ENCODE data around the gene RXRA.

RXRA gene

DNA sequence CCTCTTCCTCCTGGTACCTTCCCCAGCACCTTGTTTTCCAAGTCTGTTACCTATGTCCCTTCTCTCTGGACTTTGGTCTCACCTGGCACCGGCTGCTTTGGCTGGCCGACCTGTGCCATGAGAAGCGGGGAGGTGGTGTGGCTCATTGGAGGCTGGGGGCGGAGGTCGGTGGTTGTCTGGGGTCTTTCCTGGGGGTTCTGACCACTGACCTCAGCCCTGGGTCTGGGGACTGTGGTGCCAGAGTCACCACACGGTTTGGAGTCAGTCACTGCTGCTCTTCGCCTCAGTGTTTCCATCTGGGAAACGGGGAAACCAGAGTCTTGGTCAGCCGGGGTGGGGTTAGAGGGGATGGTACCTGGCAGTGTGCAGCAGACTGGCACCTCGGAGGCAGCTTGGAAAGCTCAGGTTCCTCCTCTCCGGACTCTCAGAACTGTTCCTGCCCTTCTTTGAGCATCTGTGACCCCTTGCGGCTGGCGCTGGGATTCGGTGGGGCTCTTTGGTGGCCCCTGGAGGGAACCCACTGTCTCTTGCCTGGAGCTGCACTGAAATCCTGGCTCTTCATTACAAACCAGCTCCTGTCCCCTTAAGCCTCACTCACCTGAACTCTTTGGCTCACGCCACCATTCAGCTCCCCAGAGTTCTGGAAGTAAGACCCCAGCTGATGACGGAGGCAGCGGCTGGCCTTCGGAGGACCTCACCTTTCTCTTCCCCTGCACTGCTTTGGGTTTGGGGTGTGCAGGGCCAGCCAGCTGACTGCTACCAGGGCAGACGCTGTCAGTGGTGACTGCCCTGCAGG lies 4.1 kb upstream of the RXRA start:
- no peak for DNase-seq (ENCODE audit: insufficient read length, low spot score)
- no peak for FAIRE-seq
- TF ChIP-seq, protein P1, sequence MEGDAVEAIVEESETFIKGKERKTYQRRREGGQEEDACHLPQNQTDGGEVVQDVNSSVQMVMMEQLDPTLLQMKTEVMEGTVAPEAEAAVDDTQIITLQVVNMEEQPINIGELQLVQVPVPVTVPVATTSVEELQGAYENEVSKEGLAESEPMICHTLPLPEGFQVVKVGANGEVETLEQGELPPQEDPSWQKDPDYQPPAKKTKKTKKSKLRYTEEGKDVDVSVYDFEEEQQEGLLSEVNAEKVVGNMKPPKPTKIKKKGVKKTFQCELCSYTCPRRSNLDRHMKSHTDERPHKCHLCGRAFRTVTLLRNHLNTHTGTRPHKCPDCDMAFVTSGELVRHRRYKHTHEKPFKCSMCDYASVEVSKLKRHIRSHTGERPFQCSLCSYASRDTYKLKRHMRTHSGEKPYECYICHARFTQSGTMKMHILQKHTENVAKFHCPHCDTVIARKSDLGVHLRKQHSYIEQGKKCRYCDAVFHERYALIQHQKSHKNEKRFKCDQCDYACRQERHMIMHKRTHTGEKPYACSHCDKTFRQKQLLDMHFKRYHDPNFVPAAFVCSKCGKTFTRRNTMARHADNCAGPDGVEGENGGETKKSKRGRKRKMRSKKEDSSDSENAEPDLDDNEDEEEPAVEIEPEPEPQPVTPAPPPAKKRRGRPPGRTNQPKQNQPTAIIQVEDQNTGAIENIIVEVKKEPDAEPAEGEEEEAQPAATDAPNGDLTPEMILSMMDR (IDR thresholded peaks at IDR 0.05; ENCODE audit: insufficient read depth, missing control alignments) = no peak

DNA sequence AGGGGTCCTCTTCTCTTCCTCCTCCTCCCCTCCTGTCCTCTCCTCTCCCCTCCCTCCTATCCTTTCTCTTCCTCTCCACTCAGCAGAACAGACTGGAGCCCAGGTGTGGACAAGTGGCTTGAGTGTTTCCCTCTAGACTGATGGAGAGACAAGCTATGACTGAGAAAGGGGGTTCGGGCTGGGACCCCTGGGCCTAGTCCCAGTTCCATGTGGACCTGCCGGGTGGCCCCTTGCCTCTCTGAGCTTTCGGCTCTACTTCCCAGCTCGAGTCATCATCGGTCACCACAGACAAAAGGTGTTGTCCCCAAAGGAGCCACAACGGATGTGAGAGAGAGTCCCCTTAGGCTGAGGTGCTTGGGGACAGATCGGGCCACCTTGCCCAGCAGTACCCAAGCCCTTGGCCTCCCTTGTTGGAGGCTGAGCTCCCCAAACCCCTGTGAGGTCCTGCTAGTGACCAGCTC lies 3.4 kb upstream of the RXRA start:
- DNase-seq (ENCODE audit: insufficient read length, low spot score) (no peak), FAIRE-seq (no peak)
- TF ChIP-seq, protein P1 (IDR thresholded peaks at IDR 0.05; ENCODE audit: insufficient read depth, missing control alignments) = no peak

DNA sequence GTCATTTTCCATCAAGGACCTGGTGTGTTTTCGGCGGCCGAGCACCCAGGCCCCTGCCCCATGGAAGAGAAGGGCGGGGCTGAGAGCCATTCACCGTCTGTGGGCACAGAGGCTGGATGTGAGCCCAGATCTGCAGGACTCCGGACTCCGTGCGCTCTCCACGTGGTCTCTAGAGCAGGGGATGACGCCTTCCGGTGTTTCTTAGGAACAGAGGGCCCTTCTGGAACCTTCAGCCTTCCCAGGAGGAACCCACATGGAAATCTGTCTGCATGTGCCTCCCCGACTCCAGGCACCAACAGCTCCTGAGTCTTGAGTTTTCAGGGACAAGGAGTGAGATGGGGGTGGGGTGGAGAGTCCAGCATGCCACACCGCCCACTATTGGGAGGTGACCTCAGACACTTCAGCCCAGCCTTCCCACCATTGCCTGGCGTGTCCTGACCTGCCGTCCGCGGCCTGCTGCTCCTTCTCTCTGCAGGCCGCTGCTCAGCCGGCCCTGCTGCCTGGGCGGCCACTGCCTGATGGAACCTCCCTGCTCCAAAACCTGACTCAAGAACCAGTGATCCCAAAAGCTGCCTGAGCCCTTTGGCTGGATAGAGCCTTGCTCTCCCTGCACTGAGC lies 2.4 kb upstream of the RXRA start:
- no peak for DNase-seq (ENCODE audit: insufficient read length, low spot score)
- TF ChIP-seq, protein P1 (IDR thresholded peaks at IDR 0.05; ENCODE audit: insufficient read depth, missing control alignments) = no peak
- no peak for FAIRE-seq

DNA sequence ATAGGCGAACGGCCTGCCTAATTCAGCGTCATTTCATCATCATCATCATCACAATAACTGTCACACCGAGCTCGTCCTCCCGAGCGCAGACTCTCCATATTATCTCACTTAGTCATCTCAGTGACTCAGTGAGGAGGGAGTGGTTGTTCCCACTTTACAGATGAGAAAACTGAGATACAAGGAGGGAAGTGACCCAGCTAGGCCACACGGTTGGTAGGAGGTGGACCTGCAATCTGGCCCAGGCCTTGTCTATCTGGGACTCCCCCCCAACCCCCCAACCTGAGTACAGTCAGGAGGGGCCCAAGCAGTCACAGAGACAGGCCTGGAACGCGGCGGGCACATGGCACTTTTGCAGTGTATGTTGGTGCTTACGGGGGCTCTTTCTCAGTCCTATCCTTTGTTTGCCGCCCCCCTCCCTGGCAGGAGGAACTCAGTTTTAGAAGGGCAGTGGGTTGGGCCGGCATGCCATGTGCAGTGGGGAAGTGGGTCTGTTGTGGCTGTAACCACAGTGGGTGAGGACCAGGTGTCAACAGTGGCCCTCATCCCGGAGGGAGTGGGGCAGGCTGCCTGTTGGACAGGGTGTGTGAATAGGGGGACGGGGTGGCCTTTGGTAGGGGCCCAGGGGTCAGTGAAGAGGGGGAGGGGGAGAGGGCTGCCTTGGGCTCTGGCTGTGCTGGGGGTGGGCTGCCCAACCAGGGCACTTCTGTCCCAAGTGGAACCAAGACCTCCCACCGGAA lies 1.7 kb upstream of the RXRA start:
- no peak for FAIRE-seq
- no peak for DNase-seq (ENCODE audit: insufficient read length, low spot score)

DNA sequence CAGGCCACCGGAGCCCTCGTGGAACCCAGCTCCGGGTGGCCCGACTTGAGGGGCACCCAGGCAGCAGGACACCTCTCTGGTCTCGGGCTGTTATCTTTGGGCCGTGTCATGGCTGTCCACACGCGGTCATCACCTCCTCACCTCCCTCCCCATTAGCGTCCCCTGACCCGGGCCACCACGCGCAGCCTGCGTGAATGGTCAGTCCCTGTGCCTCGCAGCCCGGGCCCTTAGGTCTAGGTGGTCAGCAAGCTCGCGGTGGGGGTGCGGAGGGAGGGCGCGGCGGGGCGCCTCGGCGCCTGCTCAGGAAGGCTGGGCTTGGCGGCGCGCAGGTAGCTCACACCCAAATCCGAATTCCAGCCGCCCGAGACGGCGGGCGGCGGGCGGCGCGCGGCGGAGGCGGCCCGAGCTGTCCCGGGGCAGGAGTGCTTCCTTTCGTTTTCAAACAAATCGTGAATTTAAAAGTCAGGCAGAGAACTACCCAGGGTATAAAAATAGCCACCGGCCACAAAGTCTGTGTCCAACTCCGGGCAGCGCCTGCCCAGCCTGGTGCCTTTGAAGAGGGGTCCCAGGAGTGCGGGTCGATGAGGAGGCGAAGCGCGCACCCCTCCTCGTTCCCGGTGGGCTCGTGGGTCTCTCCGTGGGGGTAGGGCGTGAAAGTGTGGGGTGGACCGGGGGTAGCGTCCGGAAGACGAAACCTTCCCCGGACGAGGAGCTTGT lies 1.0 kb upstream of the RXRA start:
- TF ChIP-seq, protein P1 (IDR thresholded peaks at IDR 0.05; ENCODE audit: insufficient read depth, missing control alignments) = no peak
- no peak for FAIRE-seq
- no peak for DNase-seq (ENCODE audit: insufficient read length, low spot score)

More for the DNA sequence above, 1.7 kb upstream of the RXRA start:
- TF ChIP-seq, protein P1 (IDR thresholded peaks at IDR 0.05; ENCODE audit: insufficient read depth, missing control alignments) = no peak

DNA sequence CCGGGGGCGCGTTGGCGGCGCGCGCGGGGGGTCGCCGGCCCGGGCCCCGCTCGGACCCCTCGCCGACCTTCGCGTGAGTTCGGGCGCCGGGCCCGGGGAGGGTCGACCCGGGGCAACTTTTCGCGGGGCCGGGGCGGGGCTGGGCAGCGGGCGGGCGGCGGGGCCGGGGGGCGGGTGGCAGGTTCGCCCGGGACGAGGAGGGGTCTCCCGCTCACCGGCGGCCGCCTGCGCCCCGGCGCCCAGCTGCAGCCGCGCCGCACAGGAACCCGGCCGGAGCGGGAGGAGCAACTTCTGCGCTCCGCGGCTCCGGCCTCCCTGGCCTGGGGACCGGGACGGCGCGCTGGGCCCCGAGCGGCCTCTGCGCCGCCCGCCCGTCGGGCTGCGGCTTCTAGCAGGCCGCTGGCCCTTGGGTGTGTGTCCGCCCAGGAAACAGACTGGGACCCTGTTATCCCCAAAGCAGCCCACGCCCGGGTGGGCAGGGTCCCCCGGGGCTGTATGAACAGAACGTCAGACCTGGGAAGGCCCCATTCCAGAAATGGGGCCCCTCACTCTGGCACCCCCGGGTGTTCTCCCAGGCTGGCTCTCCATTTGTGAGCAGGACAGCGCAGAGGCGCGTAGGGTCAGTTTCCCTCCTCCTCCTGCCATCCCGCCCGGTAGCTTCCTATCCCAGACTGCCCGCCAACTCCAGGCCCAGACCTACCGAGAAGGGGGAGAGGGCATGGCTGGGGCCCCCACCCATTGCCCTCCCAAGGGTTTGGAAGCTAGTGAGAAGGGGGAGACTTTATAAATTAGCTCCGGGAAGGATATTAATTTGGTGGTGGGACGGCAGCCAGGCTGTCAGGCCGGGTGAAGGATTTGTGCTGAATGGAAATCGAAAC lies 708 bp downstream of the RXRA start:
- DNase-seq (ENCODE audit: insufficient read length, low spot score) (no peak), FAIRE-seq (no peak)
- TF ChIP-seq, protein P1 (IDR thresholded peaks at IDR 0.05; ENCODE audit: insufficient read depth, missing control alignments) = no peak
